Activated T-cell treated with anti-CD3 and anti-CD28 coated beads, Interleukin-2, amount 50 U/mL, for 24 hours (primary cell): ENCODE data around the gene AMER2.
"Not testable (repeated sequence)": the region's sequence is repeated elsewhere in the genome, so short reads cannot be mapped to it uniquely, and the experiment has no call there.

Source experiments
- DNase-seq: peaks from one replicate; pipeline ENCODE4 v3.0.0-alpha.2; 2020
- H3K27ac Mint-ChIP-seq: 2 replicates; pipeline ENCODE4 v1.8.0; 2020; ENCODE audit warnings: mild to moderate bottlenecking, mixed read lengths
- H3K27me3 Mint-ChIP-seq: 2 replicates; pipeline ENCODE4 v1.8.0; 2020; ENCODE audit warnings: mixed read lengths
- H3K36me3 Mint-ChIP-seq: 2 replicates; pipeline ENCODE4 v1.8.0; 2020; ENCODE audit warnings: low read depth, mixed read lengths
- H3K4me1 Mint-ChIP-seq: 2 replicates; pipeline ENCODE4 v1.8.0; 2020; ENCODE audit warnings: low read depth, mixed read lengths
- H3K4me3 Mint-ChIP-seq: 2 replicates; pipeline ENCODE4 v1.8.0; 2020; ENCODE audit warnings: mild to moderate bottlenecking, moderate library complexity, mixed read lengths
- H3K9me3 Mint-ChIP-seq: 2 replicates; pipeline ENCODE4 v1.8.0; 2020; ENCODE audit warnings: mixed read lengths

Gene AMER2

DNA sequence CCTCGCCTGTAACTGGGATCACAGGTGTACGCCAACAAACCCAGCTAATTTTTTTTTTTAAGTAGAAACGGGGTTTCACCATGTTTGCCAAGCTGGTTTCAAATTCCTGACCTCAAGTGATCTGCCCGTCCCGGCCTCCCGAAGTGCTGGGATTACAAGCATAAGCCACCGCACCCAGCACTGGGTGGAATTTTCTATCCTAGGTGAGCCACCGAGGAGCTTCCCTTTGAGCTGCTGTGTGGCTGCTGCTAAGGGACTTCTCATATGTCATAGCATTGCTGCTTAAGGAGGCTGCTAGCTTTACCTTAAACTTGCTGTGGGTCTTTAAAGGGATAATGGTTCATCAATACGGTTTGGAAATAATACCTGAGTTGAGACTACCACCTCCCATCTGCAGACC is 2.9 kb upstream of the AMER2 start:
- no peak for DNase-seq
- H3K27ac Mint-ChIP-seq: no peak overlapping the region
- no peak overlapping the region for H3K4me3 Mint-ChIP-seq
- no peaks in the 10 kb centered on the region for H3K36me3 Mint-ChIP-seq
- peaks cover 90% of the 10 kb centered on the region for H3K27me3 Mint-ChIP-seq
- peaks cover 13% of the 10 kb centered on the region for H3K4me1 Mint-ChIP-seq
- H3K9me3 Mint-ChIP-seq: no peaks in the 10 kb centered on the region

DNA sequence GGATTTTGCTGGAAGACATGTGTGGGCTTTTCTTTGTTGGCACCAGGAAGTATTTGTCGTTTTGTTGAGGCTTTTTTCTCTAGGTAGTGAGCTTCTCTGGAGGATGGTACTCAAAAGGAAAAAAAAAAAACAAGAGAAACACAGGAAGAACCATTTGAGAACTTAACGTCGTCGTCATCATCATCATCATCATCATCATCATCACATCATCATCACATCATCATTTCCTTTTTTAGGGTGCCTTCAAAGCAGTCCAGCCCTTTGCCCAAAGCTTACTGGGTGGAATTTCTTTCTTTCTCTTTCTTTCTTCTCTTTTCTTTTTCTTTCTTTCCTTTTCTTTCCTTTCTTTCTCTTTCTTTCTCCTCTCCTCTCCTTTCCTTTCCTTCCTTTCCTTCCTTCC is 2.2 kb upstream of the AMER2 start:
- peaks cover 13% of the 10 kb centered on the region for H3K4me1 Mint-ChIP-seq
- H3K9me3 Mint-ChIP-seq: no peaks in the 10 kb centered on the region
- H3K27me3 Mint-ChIP-seq: peaks cover 90% of the 10 kb centered on the region
- no peak overlapping the region for H3K27ac Mint-ChIP-seq
- DNase-seq: no peak
- H3K36me3 Mint-ChIP-seq: no peaks in the 10 kb centered on the region
- no peak overlapping the region for H3K4me3 Mint-ChIP-seq

DNA sequence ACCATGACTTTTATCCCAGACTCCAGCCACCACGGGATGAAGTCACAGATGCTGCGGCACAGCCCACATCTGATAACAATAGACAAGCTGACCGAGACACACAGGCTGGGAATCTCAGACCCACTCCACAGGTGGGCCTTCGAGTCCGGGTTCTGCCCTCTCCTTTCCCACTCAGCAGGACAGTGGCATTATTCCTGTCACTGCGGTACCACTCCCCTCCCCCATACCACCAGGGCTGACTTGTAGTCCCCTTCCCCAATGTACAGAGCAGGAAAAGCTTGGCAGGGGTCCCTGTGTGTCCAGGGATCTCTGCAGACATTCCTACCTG is 179 bp upstream of the AMER2 start:
- Mint-ChIP-seq H3K4me3 (no peak overlapping the region), H3K27me3 (peaks cover 80% of the 10 kb centered on the region), H3K27ac (no peak overlapping the region), H3K4me1 (peaks cover 13% of the 10 kb centered on the region), H3K9me3 (no peaks in the 10 kb centered on the region), H3K36me3 (no peaks in the 10 kb centered on the region)
- no peak for DNase-seq

DNA sequence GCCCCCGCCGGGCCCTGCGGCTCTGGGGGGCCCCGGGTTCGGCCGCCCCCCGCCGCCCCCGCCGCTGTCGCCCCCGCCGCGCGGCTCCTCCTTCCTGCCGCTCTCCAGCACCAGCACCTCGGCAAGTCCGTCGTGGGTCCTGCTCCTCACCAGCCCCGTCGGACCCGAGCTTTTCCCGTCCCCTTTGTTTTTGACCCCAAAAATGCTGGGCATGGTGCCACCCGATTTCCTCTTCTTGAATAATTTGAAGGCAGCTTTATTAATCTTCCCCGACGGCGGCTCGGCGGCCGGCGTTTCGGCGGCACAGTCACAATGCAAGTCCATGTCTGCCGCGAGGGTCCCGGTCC is 945 bp downstream of the AMER2 start:
- H3K27me3 Mint-ChIP-seq: peaks cover 72% of the 10 kb centered on the region
- H3K9me3 Mint-ChIP-seq: no peaks in the 10 kb centered on the region
- peaks cover 13% of the 10 kb centered on the region for H3K4me1 Mint-ChIP-seq
- peak overlapping the region; percentile 66 for H3K4me3 Mint-ChIP-seq
- no peak for DNase-seq
- no peaks in the 10 kb centered on the region for H3K36me3 Mint-ChIP-seq
- H3K27ac Mint-ChIP-seq: peak overlapping the region; percentile 22

DNA sequence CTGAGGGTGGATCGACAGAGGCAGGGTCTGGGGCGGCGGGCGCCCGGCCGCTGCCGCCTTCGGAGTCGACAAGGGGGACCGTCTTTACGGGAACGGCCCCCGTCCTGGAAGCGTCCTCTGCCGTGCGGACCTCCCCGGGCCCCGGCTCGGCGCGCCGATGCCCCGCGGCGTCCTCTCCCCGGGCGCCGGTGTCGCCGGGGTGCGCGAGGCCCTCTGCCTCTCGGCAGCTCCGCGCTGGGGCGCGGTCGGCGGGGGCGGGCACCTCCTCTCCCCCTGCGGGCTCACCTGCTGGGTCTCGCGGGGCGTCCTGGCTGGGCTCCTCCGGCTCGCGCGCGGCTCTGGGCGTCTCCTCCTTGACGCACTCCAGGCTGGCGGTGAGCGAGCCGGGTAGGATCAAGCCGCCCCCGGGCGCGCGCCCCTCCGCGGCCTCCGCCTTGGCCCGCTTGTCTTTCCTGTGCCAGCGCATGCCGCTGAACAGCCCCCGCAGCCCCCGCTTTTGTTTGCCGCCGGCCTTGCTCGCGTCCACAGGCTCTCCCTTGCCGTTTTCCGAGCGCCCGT is 1.5 kb downstream of the AMER2 start:
- H3K27ac Mint-ChIP-seq: no peak overlapping the region
- H3K4me3 Mint-ChIP-seq: peak overlapping the region; percentile 23
- H3K9me3 Mint-ChIP-seq: no peaks in the 10 kb centered on the region
- H3K27me3 Mint-ChIP-seq: peaks cover 70% of the 10 kb centered on the region
- H3K4me1 Mint-ChIP-seq: peaks cover 13% of the 10 kb centered on the region
- H3K36me3 Mint-ChIP-seq: no peaks in the 10 kb centered on the region
- DNase-seq: no peak

DNA sequence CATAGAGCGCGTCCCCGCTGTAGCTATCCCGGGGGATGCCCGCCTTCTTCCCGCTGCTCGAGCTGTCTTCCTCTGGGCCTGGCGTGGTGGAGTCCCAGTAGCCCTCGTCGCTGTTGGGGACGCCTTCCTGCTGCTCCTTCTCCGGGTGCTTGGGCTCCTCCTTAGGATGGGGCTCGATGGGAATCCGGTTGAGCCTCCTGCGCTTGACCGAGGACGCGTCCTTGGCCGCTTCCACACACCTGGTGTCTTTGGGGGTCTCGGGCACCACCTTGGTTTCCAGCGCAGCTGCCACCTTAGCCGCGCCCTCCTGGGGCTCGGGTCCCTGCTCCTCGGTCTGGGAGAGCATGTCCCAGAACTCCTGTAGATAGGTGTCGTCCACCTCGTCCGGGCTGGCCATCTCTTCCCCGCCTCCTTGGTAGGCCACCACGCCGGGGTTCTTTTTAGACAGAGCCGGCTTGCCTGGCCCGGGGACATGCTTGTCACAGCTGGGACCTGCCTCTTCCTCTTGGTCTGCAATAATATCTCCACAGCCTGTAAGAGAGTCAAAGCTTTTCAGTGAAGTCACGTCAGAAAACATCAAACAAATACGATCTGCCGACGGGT is 2.0 kb downstream of the AMER2 start:
- Mint-ChIP-seq H3K9me3 (no peaks in the 10 kb centered on the region), H3K4me3 (no peak overlapping the region), H3K27ac (no peak overlapping the region), H3K27me3 (peaks cover 70% of the 10 kb centered on the region), H3K36me3 (no peaks in the 10 kb centered on the region), H3K4me1 (peaks cover 13% of the 10 kb centered on the region)
- no peak for DNase-seq

DNA sequence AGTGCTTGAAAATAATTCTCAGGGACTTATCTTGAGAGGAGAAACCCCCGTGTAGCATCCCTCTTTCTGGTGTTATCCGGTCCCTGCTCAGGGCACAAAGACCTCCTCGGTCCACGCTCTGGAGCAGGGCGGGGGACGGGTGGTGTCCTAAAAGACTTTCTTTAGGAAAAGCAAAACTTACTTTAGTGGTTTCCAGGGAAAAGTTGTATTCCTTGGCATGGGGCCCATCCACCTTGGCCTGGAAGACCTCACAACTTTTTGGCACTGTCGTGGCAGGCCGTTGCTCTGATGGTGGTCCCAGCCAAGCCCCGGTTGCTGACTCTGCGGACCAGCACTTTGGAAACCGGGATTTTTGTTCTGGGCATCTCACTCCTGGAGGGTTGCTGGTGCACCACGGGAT is 2.7 kb downstream of the AMER2 start:
- peaks cover 13% of the 10 kb centered on the region for H3K4me1 Mint-ChIP-seq
- H3K9me3 Mint-ChIP-seq: no peaks in the 10 kb centered on the region
- H3K4me3 Mint-ChIP-seq: no peak overlapping the region
- H3K27ac Mint-ChIP-seq: no peak overlapping the region
- peaks cover 67% of the 10 kb centered on the region for H3K27me3 Mint-ChIP-seq
- no peak for DNase-seq
- no peaks in the 10 kb centered on the region for H3K36me3 Mint-ChIP-seq

DNA sequence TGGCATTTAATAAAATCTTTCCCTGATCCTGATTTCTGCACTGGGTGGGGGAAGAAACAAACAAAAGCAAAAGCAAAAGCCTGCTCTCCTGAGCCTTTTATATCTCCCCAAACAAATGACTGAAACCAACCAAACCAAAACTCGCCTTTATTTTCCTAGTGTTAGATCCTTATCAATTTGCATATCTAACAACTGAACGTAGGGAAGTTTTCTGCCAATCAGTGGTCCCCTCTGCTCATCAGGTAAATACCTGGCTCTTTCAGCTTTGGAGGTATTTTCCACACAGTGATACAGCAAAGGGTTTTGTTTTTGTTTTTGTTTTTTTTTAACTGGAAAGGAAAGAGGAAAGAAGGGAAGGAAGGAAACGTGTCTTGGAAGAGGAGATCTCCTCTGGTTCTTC is 3.3 kb downstream of the AMER2 start:
- Mint-ChIP-seq H3K27me3 (peaks cover 66% of the 10 kb centered on the region), H3K27ac (no peak overlapping the region), H3K9me3 (no peaks in the 10 kb centered on the region), H3K4me3 (no peak overlapping the region), H3K4me1 (peaks cover 11% of the 10 kb centered on the region), H3K36me3 (no peaks in the 10 kb centered on the region)
- no peak for DNase-seq

DNA sequence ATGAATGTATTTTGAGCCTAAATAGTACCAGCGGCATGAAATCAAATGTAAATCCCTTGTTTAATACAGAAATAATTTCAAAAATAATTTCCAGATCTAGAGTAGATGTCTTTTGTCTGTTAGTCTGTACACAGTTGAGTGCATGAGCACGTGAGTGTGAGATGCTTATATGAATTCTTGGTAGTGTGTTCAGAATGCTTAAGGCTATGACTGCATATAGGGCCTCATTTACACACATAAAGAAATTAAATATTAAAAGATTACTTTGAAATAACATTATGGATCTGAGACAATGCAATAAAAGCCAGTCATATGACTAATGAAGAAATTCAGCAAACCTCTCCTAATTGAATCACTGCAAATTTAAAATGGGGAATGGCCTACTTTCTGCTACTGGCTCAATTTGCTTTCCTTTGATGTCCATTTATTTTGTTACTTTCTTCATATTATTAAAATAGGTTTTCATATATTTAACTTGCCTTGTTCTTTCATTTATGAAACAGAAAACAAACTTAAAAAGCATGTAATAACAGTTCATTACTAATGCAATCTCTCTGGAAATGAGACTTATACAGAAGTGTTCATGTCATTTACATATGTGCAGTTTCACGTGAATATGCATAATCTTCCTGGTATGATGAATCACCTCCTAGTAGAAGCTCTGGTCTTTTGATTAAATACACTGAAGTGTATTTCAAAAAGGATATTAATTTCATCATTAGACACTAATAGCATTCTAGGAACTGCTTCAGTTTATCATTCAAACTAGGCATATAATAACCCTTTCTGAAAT is 4.5 kb downstream of the AMER2 start:
- peaks cover 61% of the 10 kb centered on the region for H3K27me3 Mint-ChIP-seq
- no peaks in the 10 kb centered on the region for H3K9me3 Mint-ChIP-seq
- H3K36me3 Mint-ChIP-seq: no peaks in the 10 kb centered on the region
- no peak overlapping the region for H3K4me3 Mint-ChIP-seq
- H3K4me1 Mint-ChIP-seq: peaks cover 11% of the 10 kb centered on the region
- no peak for DNase-seq
- H3K27ac Mint-ChIP-seq: no peak overlapping the region

DNA sequence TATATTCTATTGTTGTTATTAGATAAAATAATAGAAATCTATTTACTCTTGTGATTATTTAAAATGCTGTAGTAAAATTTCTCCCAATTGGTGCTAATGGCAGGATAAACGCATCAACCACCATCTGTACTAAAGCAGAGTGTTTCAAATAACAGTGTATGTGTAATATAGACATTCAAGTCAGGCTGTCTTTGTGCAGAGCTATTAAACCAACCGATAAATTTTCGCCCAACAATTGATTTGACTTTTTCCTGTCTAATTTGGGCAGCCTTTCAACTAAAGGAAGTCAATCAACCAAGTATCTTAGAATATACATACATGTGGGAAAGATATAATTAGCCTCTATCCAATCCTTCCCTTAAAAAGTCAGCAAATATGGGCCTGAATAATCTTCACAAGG is 5.8 kb downstream of the AMER2 start:
- Mint-ChIP-seq H3K27me3 (peaks cover 55% of the 10 kb centered on the region), H3K27ac (no peak overlapping the region), H3K9me3 (no peaks in the 10 kb centered on the region), H3K4me3 (no peak overlapping the region), H3K4me1 (peaks cover 2% of the 10 kb centered on the region), H3K36me3 (no peaks in the 10 kb centered on the region)
- no peak for DNase-seq

DNA sequence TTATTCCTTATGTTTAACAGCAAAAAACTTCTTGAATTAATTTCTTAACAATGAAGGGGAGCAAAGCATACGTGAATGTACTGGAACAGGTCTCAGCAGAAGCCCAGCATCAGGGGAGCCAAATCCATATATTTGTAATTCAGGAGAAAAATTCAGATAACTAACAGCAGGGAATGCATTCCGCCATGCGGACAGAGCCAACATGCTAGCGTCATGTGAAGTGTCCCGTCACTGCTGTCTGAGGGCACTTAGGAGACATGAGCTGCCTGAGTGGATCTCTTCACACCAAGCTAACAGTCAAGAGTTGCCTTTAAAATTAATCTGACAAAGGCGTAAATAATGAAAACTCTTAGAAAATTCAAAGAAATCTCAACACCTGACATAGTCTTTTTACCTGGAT is 6.4 kb downstream of the AMER2 start:
- DNase-seq: no peak
- Mint-ChIP-seq H3K4me1 (no peaks in the 10 kb centered on the region), H3K4me3 (no peak overlapping the region), H3K27ac (no peak overlapping the region), H3K9me3 (no peaks in the 10 kb centered on the region), H3K27me3 (peaks cover 55% of the 10 kb centered on the region), H3K36me3 (no peaks in the 10 kb centered on the region)

DNA sequence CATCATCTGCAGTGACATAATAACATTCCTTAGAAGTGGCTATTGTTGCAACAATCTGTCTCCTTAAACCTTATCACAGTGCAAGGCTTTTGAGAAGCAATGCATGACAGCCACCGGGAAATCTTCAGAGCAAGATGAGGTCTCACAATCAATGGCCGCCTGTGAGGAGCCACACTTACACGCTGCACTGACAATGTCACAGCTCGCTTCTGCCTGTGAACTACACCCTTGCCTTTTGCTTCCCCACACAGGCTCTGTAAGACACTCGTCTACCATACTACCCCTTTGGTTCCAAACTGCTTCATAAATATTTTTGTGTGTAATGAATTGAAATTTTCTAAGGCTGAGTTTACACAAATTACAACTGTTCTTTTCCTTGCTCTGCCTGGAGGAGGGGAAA is 6.9 kb downstream of the AMER2 start:
- not testable (repeated sequence) for H3K36me3 Mint-ChIP-seq, H3K27ac Mint-ChIP-seq, H3K4me3 Mint-ChIP-seq, DNase-seq, H3K9me3 Mint-ChIP-seq, H3K4me1 Mint-ChIP-seq
- peaks cover 52% of the 10 kb centered on the region for H3K27me3 Mint-ChIP-seq

DNA sequence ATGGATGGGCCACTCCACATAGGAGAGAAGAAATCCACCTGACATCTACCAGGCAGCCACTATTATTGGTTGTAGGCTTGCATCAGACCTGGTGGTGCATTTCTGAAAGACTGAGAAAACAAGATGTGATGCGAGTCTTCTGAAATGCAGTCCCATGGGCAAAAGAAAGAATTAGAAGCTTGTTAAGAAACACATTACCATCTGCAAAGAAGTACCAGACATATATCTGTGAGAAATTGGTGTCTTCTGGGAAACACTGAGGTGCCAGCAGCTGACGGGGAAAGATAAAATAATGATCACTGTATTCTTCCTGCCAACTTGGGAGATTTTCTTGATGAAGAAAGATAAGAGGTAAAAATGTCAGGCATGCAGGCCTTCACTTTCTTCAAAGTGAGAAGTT is 14.4 kb downstream of the AMER2 start:
- Mint-ChIP-seq H3K27ac (no peak overlapping the region), H3K36me3 (no peaks in the 10 kb centered on the region), H3K4me3 (no peak overlapping the region), H3K9me3 (no peaks in the 10 kb centered on the region), H3K4me1 (no peaks in the 10 kb centered on the region), H3K27me3 (peaks cover 27% of the 10 kb centered on the region)
- no peak for DNase-seq

DNA sequence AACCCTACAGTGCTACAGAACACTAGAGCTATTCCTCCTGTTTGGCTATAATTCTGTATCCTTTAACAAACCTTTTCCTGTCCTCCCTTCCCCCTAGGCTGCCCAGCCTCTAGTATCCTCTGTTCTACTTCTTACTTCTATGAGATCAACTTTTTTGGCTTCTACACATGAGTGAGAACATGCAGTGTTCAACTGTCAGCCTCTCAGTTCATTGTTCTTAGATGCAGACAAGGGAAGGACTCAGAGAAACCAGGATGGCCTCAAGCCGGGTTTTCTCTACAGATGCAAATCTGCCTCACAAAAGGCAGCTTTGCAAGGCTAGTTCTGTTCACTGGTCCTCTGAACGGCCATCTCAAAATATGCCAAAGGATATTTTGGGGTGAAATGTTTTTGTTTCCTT is 18.4 kb downstream of the AMER2 start:
- no peaks in the 10 kb centered on the region for H3K4me1 Mint-ChIP-seq

DNA sequence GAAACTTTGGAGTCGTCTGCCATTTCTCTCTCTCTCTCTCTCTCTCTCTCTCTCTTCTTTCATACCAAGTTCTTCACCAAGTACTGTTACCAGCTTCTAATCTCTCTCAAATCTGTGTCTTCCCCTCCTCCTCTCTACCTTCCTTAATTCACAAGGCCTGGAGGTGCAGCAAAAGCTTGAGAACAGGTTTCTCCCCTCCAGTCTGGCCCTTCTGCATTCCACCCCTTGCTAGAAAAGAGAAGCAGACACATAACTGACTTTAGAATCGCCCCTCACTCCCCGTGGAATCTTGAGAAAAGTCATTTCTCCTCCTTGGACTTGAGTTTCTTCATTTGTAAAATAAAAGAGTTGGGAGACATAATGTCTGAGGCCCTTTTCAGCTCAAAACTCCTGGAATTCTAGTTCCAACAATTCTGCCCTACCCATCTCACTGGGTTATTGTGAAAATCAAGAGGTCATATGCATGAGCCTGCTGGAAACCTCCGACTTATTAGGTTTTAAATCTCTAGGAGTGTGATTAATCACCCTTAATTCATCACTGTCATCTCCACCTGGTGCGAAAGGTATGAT is 20.4 kb downstream of the AMER2 start:
- Mint-ChIP-seq H3K4me1 (no peaks in the 10 kb centered on the region), H3K4me3 (no peak overlapping the region), H3K27me3 (peaks cover 25% of the 10 kb centered on the region), H3K36me3 (no peaks in the 10 kb centered on the region), H3K9me3 (no peaks in the 10 kb centered on the region), H3K27ac (no peak overlapping the region)
- no peak for DNase-seq

More for the DNA sequence above, 18.4 kb downstream of the AMER2 start:
- DNase-seq: no peak
- Mint-ChIP-seq H3K36me3 (no peaks in the 10 kb centered on the region), H3K4me3 (no peak overlapping the region), H3K9me3 (no peaks in the 10 kb centered on the region), H3K27me3 (peaks cover 30% of the 10 kb centered on the region), H3K27ac (no peak overlapping the region)
